Body of pancreas (tissue), 4 donors: ENCODE measurements around the gene PDC. TPM values are rescaled to one million over a fixed set of nuclear protein-coding genes. Genes with fewer than 3 reads are reported as not detected.
"Not testable (repeated sequence)": the region's sequence is repeated elsewhere in the genome, so short reads cannot be mapped to it uniquely, and the experiment has no call there.

Source experiments
- ATAC-seq: fragments of 150-250 bp; one replicate; pipeline ENCODE4 v1.9.1; 2016
- DNase-seq, 4 donors: peaks; one replicate each; pipeline ENCODE4 v3.0.0-alpha.2; 2019
- H3K27ac ChIP-seq, 4 donors: fragments of 200-600 bp; sonication (generic); 1 replicate in 3 of 4; 2 replicates in 1 of 4; pipeline versions ENCODE4 v1.5.1 to v1.6.1; 2016 to 2019; ENCODE audit warnings: mild to moderate bottlenecking in 1 of 4, mixed read lengths in 1 of 4, moderate library complexity in 1 of 4
- H3K27me3 ChIP-seq, 2 donors: fragments of 200-600 bp; sonication (generic); one replicate each; pipeline ENCODE4 v1.6.0; 2016; ENCODE audit warnings: mild to moderate bottlenecking in 1 of 2
- H3K36me3 ChIP-seq, 2 donors: fragments of 200-600 bp; sonication (generic); replicated peaks in 1 of 2; 2 replicates each; pipeline ENCODE4 v1.5.1; 2016; ENCODE audit warnings: low read depth in 2 of 2; ENCODE audit not compliant: insufficient read depth in 1 of 2
- H3K4me1 ChIP-seq: fragments of 200-600 bp; sonication (generic); one replicate; pipeline ENCODE4 v1.6.0; 2016
- H3K4me3 ChIP-seq, 2 donors: fragments of 200-600 bp; sonication (generic); 1 replicate in 1 of 2; 2 replicates in 1 of 2; pipeline ENCODE4 v1.5.1; 2016 to 2019
- H3K9me3 ChIP-seq, 3 donors: fragments of 200-600 bp; sonication (generic); 1 replicate in 2 of 3; 2 replicates in 1 of 3; pipeline ENCODE4 v1.5.1; 2016
- POLR2A ChIP-seq, 3 donors: fragments of 450-650 bp; IDR thresholded peaks; one replicate each; pipeline ENCODE4 v1.6.1; 2016; ENCODE audit warnings: antibody characterized with exemption in 3 of 3, mild to moderate bottlenecking in 2 of 3
- WGBS, 2 donors: methylation state at CpG; one replicate each; pipeline ENCODE4 v1.1.5; 2017; 5-methylcytosine and 5-hydroxymethylcytosine counted together
- intact Hi-C: fragments of 100-400 bp; cut with DNase I; formaldehyde crosslinking; loops from one replicate; pipeline ENCODE4 v1.15.1; 2023
- total RNA-seq, 2 donors: library from RNA; depleted of rRNA; stranded (reverse); fragments of >200 nt; gene quantifications; one replicate each; pipeline ENCODE4 v1.1.0, GENCODE V29; 2016
- TF ChIP-seq, protein P1 (sequence below), 7 experiments: fragments of 450-650 bp in 4 of 7; fragments of 200-600 bp in 3 of 7; sonication (generic) in 3 of 7; IDR thresholded peaks; one replicate each; pipeline ENCODE4 v1.5.1; 2016 to 2019; ENCODE audit warnings: antibody characterized with exemption in 7 of 7

Gene PDC
- total RNA-seq, 2 donors from 2014 or later = not detected

DNA sequence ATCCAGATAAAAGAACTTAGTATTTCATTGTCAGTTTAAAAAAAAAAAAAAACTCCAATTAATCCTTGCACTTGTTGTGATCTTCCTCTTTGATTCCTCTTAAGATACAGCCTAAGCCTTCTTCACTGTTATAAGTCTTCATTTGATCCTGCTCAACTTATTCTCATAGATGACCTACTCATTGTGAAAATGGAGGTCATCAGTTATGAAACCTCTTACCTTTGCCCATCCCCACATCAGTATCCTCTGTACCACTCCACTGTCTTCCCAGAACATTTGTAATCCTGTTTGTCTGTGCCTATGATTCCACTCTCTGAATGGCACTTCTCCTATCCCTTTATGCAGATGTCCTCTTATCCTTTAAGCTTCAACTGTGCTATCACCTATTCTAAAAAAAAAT lies 57.3 kb downstream of the PDC start:
- TF ChIP-seq, protein P1, sequence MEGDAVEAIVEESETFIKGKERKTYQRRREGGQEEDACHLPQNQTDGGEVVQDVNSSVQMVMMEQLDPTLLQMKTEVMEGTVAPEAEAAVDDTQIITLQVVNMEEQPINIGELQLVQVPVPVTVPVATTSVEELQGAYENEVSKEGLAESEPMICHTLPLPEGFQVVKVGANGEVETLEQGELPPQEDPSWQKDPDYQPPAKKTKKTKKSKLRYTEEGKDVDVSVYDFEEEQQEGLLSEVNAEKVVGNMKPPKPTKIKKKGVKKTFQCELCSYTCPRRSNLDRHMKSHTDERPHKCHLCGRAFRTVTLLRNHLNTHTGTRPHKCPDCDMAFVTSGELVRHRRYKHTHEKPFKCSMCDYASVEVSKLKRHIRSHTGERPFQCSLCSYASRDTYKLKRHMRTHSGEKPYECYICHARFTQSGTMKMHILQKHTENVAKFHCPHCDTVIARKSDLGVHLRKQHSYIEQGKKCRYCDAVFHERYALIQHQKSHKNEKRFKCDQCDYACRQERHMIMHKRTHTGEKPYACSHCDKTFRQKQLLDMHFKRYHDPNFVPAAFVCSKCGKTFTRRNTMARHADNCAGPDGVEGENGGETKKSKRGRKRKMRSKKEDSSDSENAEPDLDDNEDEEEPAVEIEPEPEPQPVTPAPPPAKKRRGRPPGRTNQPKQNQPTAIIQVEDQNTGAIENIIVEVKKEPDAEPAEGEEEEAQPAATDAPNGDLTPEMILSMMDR (IDR thresholded peaks at IDR 0.05) = no peak
- no peak for TF ChIP-seq POLR2A (IDR thresholded peaks at IDR 0.05)
- Histone ChIP-seq H3K9me3 (no peaks in the 10 kb centered on the region), H3K27ac (no peak overlapping the region), H3K27me3 (no peaks in the 10 kb centered on the region), H3K4me1 (peaks cover 3% of the 10 kb centered on the region), H3K4me3 (no peak overlapping the region), H3K36me3 (peaks cover 12 to 18% of the 10 kb centered on the region in 2 donors)
- intact Hi-C loops = no loop called here
- DNase-seq (no peak), ATAC-seq (no peak)

DNA sequence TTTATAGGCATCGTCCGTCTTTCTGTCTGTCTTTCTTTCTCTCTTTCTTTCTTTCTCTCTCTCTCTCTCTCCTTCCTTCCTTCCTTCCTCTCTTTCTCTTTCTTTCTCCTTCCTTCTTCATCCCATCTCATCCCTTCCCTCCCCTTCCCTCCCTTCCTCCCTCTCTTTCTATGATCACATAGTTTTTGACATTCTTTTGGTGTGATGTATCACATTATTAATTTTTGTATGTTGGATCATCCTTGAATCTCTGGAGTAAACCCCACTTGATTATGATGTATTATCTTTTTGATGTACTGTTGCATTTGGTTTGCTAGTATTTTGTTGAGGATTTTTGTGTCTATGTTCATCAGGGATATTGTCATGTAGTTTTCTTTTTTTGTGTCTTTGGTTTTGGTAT lies 59.5 kb downstream of the PDC start:
- H3K9me3 ChIP-seq, intact Hi-C loops, H3K4me1 ChIP-seq, H3K27me3 ChIP-seq, DNase-seq, H3K4me3 ChIP-seq, ATAC-seq, H3K27ac ChIP-seq: not testable (repeated sequence)
- H3K36me3 ChIP-seq = peaks cover 10 to 18% of the 10 kb centered on the region in 2 donors
- 91 to 98% methylated on average over 2 of the region's 2 CpGs for WGBS, 2 donors

Other genes with a start within 250 kb of the PDC start
- under 1 TPM; 0.52 to 0.99 TPM for gene PRG4, start 164.8 kb downstream of the PDC start, total RNA-seq
- 10 to 100 TPM; 30.7 to 31.1 TPM for gene TPR, start 85.9 kb downstream of the PDC start, total RNA-seq
- gene ODR4, start 85.3 kb downstream of the PDC start, total RNA-seq = 10 to 100 TPM; 13.5 to 17.6 TPM
- gene PTGS2, start 219.3 kb upstream of the PDC start, total RNA-seq = 1 to 10 TPM; 1.3 to 3.3 TPM